CD4-positive, alpha-beta T cell treated with Interleukin-21 for 1 hour (primary cell): ENCODE measurements around the gene CCL28.

ENCODE experiments used
- DNase-seq: peaks from one replicate; pipeline ENCODE4 v3.0.0-alpha.2; 2020

CCL28 gene

GRCh38 chr5:43354774-43355173 is 57.4 kb downstream of the CCL28 start:
- no peak for DNase-seq

- DNase-seq = no peak
Measured at GRCh38 chr5:43353668-43354067, 58.5 kb downstream of the CCL28 start.

- DNase-seq = no peak
Measured at GRCh38 chr5:43352915-43353314, 59.3 kb downstream of the CCL28 start.

GRCh38 chr5:43352131-43352530 is 60.1 kb downstream of the CCL28 start:
- DNase-seq = no peak

- no peak for DNase-seq
Measured at GRCh38 chr5:43348861-43349363, 63.3 kb downstream of the CCL28 start.

GRCh38 chr5:43348207-43348606 is 64.0 kb downstream of the CCL28 start:
- DNase-seq = no peak

- no peak for DNase-seq
Measured at GRCh38 chr5:43338862-43339261, 73.3 kb downstream of the CCL28 start.

- no peak for DNase-seq
Measured at GRCh38 chr5:43336159-43336558, 76.0 kb downstream of the CCL28 start.

- DNase-seq = no peak
Measured at GRCh38 chr5:43335681-43336080, 76.5 kb downstream of the CCL28 start.

GRCh38 chr5:43332401-43332800 is 79.8 kb downstream of the CCL28 start:
- no peak for DNase-seq
